GM12874 (cell line): ENCODE measurements around the gene C1QB.

Experiments used
- CTCF ChIP-seq: IDR thresholded peaks from 2 replicates; pipeline ENCODE4 v1.5.1; 2011; ENCODE audit warnings: low read depth, mild to moderate bottlenecking, control low read depth, low read length, moderate library complexity; ENCODE audit not compliant: insufficient read depth

The C1QB gene

GRCh38 chr1:22625262-22625925 lies 27.6 kb upstream of the C1QB start:
- TF ChIP-seq CTCF: no peak

- TF ChIP-seq CTCF: no peak
Observed at GRCh38 chr1:22626237-22627157, 26.5 kb upstream of the C1QB start.

- TF ChIP-seq CTCF: no peak
Observed at GRCh38 chr1:22627331-22627730, 25.7 kb upstream of the C1QB start.

- no peak for TF ChIP-seq CTCF
Observed at GRCh38 chr1:22628698-22629444, 24.2 kb upstream of the C1QB start.

- TF ChIP-seq CTCF: no peak
Observed at GRCh38 chr1:22629886-22630285, 23.1 kb upstream of the C1QB start.

- no peak for TF ChIP-seq CTCF
Observed at GRCh38 chr1:22633697-22634463, 19.2 kb upstream of the C1QB start.
